Measurements from ENCODE around the gene TBX4.

GRCh38 chr17:61444831-61445230 lies 7.4 kb upstream of the TBX4 start:
- no peak for TF ChIP-seq POLR2A (IDR thresholded peaks at IDR 0.05)
- TF ChIP-seq CTCF (IDR thresholded peaks at IDR 0.05), result no peak

Measured in breast epithelium (tissue), 3 donors.